Endothelial cell (in vitro differentiated cells): ENCODE measurements around the gene RBM10. TPM values are rescaled to one million over a fixed set of nuclear protein-coding genes. Genes with fewer than 3 reads are reported as not detected.

Source experiments
- DNase-seq: peaks from one replicate; pipeline ENCODE4 v3.0.0; 2021; ENCODE audit warnings: low spot score
- H3K27ac Mint-ChIP-seq: one replicate; pipeline ENCODE4 v1.8.0; 2021; ENCODE audit warnings: mixed read lengths, inconsistent platforms; ENCODE audit not compliant: unreplicated experiment
- H3K27me3 Mint-ChIP-seq: one replicate; pipeline ENCODE4 v1.8.0; 2021; ENCODE audit warnings: mild to moderate bottlenecking, moderate library complexity, mixed read lengths, inconsistent platforms; ENCODE audit not compliant: unreplicated experiment
- H3K36me3 Mint-ChIP-seq: one replicate; pipeline ENCODE4 v1.8.0; 2021; ENCODE audit warnings: mild to moderate bottlenecking, low read depth, mixed read lengths, inconsistent platforms; ENCODE audit not compliant: unreplicated experiment
- H3K4me1 Mint-ChIP-seq: one replicate; pipeline ENCODE4 v1.8.0; 2021; ENCODE audit warnings: mild to moderate bottlenecking, mixed read lengths, inconsistent platforms; ENCODE audit not compliant: unreplicated experiment
- H3K4me3 Mint-ChIP-seq: one replicate; pipeline ENCODE4 v1.8.0; 2021; ENCODE audit warnings: mild to moderate bottlenecking, mixed read lengths, inconsistent platforms; ENCODE audit not compliant: unreplicated experiment
- H3K9me3 Mint-ChIP-seq: one replicate; pipeline ENCODE4 v1.8.0; 2021; ENCODE audit warnings: mixed read lengths, inconsistent platforms; ENCODE audit not compliant: unreplicated experiment
- total RNA-seq: library from RNA; stranded (reverse); fragmentation: NEBNext Ultra II Directional; extraction: Animal tissue kit (Norgen Biotek cat#: 25700); gene quantifications from one replicate; pipeline ENCODE4 v1.2.1, GENCODE V29; 2021; ENCODE audit not compliant: unreplicated experiment
- TF ChIP-seq, protein P1 (sequence below): fragments of 200-600 bp; sonication (generic); IDR thresholded peaks from one replicate; pipeline ENCODE4 v1.5.0; 2021; ENCODE audit warnings: antibody characterized with exemption; ENCODE audit not compliant: unreplicated experiment

Gene RBM10
- total RNA-seq, 1 donor from 2014 or later: 42.1 TPM

DNA sequence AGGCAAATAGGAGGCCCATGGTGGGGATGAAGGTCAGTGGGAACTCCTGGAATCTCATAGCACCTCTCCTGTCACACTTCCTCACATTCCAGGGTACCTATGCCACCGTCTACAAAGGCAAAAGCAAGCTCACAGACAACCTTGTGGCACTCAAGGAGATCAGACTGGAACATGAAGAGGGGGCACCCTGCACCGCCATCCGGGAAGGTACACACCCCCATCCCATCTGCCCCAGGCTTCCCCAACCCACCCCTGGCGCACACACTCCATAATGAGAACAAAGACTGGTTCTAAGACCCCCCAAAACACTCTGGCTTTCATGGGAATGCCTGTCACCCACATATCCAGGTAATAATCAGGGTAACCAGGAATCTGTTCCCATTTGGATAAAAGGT lies 79.9 kb downstream of the RBM10 start:
- Mint-ChIP-seq H3K4me3 (no peak overlapping the region), H3K27me3 (no peaks in the 10 kb centered on the region), H3K4me1 (peaks cover 11% of the 10 kb centered on the region), H3K9me3 (no peaks in the 10 kb centered on the region), H3K27ac (no peak overlapping the region), H3K36me3 (peaks cover 13% of the 10 kb centered on the region)
- DNase-seq: no peak
- TF ChIP-seq, protein P1, sequence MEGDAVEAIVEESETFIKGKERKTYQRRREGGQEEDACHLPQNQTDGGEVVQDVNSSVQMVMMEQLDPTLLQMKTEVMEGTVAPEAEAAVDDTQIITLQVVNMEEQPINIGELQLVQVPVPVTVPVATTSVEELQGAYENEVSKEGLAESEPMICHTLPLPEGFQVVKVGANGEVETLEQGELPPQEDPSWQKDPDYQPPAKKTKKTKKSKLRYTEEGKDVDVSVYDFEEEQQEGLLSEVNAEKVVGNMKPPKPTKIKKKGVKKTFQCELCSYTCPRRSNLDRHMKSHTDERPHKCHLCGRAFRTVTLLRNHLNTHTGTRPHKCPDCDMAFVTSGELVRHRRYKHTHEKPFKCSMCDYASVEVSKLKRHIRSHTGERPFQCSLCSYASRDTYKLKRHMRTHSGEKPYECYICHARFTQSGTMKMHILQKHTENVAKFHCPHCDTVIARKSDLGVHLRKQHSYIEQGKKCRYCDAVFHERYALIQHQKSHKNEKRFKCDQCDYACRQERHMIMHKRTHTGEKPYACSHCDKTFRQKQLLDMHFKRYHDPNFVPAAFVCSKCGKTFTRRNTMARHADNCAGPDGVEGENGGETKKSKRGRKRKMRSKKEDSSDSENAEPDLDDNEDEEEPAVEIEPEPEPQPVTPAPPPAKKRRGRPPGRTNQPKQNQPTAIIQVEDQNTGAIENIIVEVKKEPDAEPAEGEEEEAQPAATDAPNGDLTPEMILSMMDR: no peak

DNA sequence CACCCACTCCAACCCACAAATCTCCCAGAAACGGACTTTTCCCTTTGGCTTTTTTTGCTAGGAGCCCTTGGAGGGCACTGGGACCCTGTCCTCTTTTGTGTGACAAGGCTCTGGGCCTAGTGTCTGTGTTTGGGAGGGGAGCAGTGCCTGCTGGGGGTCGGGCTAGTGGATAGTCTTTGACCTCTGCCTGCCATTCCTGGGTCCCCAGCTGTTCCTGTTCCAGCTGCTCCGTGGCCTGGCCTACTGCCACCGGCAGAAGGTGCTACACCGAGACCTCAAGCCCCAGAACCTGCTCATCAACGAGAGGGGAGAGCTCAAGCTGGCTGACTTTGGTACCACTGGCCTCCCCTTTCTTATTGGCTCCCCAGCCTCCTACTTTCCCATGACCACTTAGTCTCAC lies 81.0 kb downstream of the RBM10 start:
- no peaks in the 10 kb centered on the region for H3K4me1 Mint-ChIP-seq
- no peaks in the 10 kb centered on the region for H3K27me3 Mint-ChIP-seq
- no peak for DNase-seq
- TF ChIP-seq, protein P1: no peak
- H3K9me3 Mint-ChIP-seq: no peaks in the 10 kb centered on the region
- H3K36me3 Mint-ChIP-seq: peaks cover 14% of the 10 kb centered on the region
- no peak overlapping the region for H3K4me3 Mint-ChIP-seq
- H3K27ac Mint-ChIP-seq: no peak overlapping the region

DNA sequence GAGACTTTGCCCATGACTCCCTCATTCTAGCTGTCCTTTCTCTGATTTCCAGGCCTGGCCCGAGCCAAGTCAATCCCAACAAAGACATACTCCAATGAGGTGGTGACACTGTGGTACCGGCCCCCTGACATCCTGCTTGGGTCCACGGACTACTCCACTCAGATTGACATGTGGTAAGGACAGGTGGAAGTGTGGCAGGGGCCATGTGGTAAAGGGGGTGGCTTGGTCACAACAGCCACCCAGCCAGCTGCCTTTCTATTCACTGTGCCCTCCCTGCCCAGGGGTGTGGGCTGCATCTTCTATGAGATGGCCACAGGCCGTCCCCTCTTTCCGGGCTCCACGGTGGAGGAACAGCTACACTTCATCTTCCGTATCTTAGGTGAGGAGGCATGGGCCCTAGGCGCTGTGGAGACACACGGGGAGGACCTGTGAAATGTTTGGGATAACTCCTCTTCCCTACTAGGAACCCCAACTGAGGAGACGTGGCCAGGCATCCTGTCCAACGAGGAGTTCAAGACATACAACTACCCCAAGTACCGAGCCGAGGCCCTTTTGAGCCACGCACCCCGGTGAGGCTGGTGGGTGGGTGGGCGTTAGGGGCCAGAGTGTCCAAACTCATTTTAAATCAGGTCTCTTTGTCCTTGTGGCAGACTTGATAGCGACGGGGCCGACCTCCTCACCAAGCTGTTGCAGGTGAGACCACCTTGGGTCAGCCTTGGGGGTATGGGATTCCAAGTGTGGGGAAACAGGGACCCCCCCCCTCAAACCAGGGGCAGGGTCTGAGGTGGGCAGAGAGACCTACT lies 81.7 kb downstream of the RBM10 start:
- Mint-ChIP-seq H3K4me1 (no peaks in the 10 kb centered on the region), H3K27me3 (peaks cover 2% of the 10 kb centered on the region), H3K9me3 (no peaks in the 10 kb centered on the region), H3K36me3 (peaks cover 14% of the 10 kb centered on the region), H3K4me3 (no peak overlapping the region), H3K27ac (no peak overlapping the region)
- DNase-seq: no peak
- TF ChIP-seq, protein P1: no peak

DNA sequence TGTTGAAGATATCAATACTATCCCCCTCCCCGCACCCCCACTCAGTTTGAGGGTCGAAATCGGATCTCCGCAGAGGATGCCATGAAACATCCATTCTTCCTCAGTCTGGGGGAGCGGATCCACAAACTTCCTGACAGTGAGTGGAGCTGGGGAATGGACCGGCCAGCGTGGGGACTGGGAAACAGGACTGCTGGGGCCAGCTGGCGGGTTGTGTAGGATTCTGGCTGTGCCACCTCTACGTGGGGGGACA lies 82.2 kb downstream of the RBM10 start:
- DNase-seq: no peak
- no peaks in the 10 kb centered on the region for H3K9me3 Mint-ChIP-seq
- H3K27ac Mint-ChIP-seq: no peak overlapping the region
- no peaks in the 10 kb centered on the region for H3K4me1 Mint-ChIP-seq
- H3K4me3 Mint-ChIP-seq: no peak overlapping the region
- TF ChIP-seq, protein P1: no peak
- peaks cover 2% of the 10 kb centered on the region for H3K27me3 Mint-ChIP-seq
- H3K36me3 Mint-ChIP-seq: peaks cover 14% of the 10 kb centered on the region

DNA sequence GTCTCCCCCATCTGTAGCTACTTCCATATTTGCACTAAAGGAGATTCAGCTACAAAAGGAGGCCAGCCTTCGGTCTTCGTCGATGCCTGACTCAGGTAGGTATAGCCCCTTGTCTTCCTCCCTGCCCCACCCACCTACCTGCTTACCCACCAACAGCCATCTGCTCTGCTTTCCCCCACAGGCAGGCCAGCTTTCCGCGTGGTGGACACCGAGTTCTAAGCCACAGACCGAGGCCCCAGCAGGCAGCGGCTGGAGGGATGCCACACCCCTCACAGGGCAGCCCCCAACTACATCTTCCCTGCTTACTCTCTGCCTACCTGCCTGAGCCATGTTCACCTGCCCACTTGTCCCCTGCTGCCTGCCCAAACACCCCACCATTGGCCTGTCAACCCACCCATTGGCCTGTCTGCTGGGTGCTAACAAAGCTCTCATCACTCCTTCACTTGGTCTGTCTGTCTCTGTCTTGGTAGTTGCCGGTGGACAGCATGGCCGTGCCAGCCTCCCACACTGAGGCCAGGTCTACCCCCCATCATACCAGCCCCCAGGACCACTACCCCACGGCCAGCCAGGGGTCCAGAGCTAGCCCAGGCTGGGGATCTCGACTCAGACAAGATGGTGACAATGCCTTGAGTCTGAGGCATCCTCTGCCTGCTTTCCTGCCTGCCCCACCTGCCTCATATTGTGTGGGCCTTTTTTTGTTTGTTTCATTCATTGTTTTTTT lies 83.7 kb downstream of the RBM10 start:
- no peak overlapping the region for H3K4me3 Mint-ChIP-seq
- peaks cover 4% of the 10 kb centered on the region for H3K27me3 Mint-ChIP-seq
- peaks cover 14% of the 10 kb centered on the region for H3K36me3 Mint-ChIP-seq
- no peak overlapping the region for H3K27ac Mint-ChIP-seq
- TF ChIP-seq, protein P1: no peak
- DNase-seq: no peak
- H3K4me1 Mint-ChIP-seq: no peaks in the 10 kb centered on the region
- no peaks in the 10 kb centered on the region for H3K9me3 Mint-ChIP-seq
